ENCODE data around the gene GRIK3. TPM values are rescaled to one million over a fixed set of nuclear protein-coding genes. Genes with fewer than 3 reads are reported as not detected.
A peak's percentile ranks its signal among the peaks of the same experiment; 100 is the strongest.

Gene GRIK3
- total and polyA plus RNA-seq, 7 donors = 0.03 to 0.15 (median 0.04) TPM; not detected in 2

GRCh38 chr1:36842448-36842847 lies 191.9 kb downstream of the GRIK3 start:
- H3K27me3 ChIP-seq (ENCODE audit: insufficient read depth in 3 of 3, low read length in 2 of 3) = peaks cover 0 to 33% (median 6%) of the 10 kb centered on the region in 3 donors
- intact Hi-C loops (cut with DNase I) = no loop called here
- no peak for TF ChIP-seq CTCF (IDR thresholded peaks at IDR 0.05)

GRCh38 chr1:36839485-36839884 lies 194.8 kb downstream of the GRIK3 start:
- no peaks in the 10 kb centered on the region for H3K36me3 ChIP-seq (ENCODE audit: insufficient read depth in 1 of 2, low read depth in 1 of 2)

More at GRCh38 chr1:36842448-36842847, 191.9 kb downstream of the GRIK3 start:
- H3K36me3 ChIP-seq (ENCODE audit: insufficient read depth in 1 of 2, low read depth in 1 of 2) = no peaks in the 10 kb centered on the region
- no peak for DNase-seq
- no peak overlapping the region for H3K4me3 ChIP-seq
- H3K27ac ChIP-seq = no peak overlapping the region
- no peaks in the 10 kb centered on the region for H3K9me3 ChIP-seq
- WGBS, 3 donors = 61 to 71% (median 69%) methylated on average over 7 of the region's 7 CpGs
- ATAC-seq = no peak
- H3K4me1 ChIP-seq = no peaks in the 10 kb centered on the region

GRCh38 chr1:36838888-36839287 lies 195.4 kb downstream of the GRIK3 start:
- Histone ChIP-seq H3K27ac (no peak overlapping the region), H3K4me1 (no peaks in the 10 kb centered on the region), H3K4me3 (no peak overlapping the region), H3K9me3 (no peaks in the 10 kb centered on the region), H3K36me3 (ENCODE audit: insufficient read depth in 1 of 2, low read depth in 1 of 2) (no peaks in the 10 kb centered on the region), H3K27me3 (ENCODE audit: insufficient read depth in 3 of 3, low read length in 2 of 3) (peaks cover 0 to 27% (median 8%) of the 10 kb centered on the region in 3 donors)
- no peak for ATAC-seq
- 73 to 84% (median 82%) methylated on average over 8 of the region's 8 CpGs for WGBS, 3 donors
- intact Hi-C loops (cut with DNase I) = no loop called here
- TF ChIP-seq CTCF (IDR thresholded peaks at IDR 0.05) = no peak
- DNase-seq = peak in 1 of 2 donors; percentile 25

More at GRCh38 chr1:36839485-36839884, 194.8 kb downstream of the GRIK3 start:
- no peaks in the 10 kb centered on the region for H3K4me1 ChIP-seq
- H3K27ac ChIP-seq = no peak overlapping the region
- DNase-seq = no peak
- no peaks in the 10 kb centered on the region for H3K9me3 ChIP-seq
- WGBS, 3 donors = 85 to 94% (median 89%) methylated on average over 2 of the region's 2 CpGs
- H3K27me3 ChIP-seq (ENCODE audit: insufficient read depth in 3 of 3, low read length in 2 of 3) = peaks cover 0 to 27% (median 8%) of the 10 kb centered on the region in 3 donors
- no peak for TF ChIP-seq CTCF (IDR thresholded peaks at IDR 0.05)
- H3K4me3 ChIP-seq = no peak overlapping the region
- intact Hi-C loops (cut with DNase I) = no loop called here
- ATAC-seq = no peak

GRCh38 chr1:36836916-36837315 lies 197.4 kb downstream of the GRIK3 start:
- Histone ChIP-seq H3K9me3 (no peaks in the 10 kb centered on the region), H3K36me3 (ENCODE audit: insufficient read depth in 1 of 2, low read depth in 1 of 2) (no peaks in the 10 kb centered on the region), H3K27me3 (ENCODE audit: insufficient read depth in 3 of 3, low read length in 2 of 3) (peaks cover 0 to 27% (median 11%) of the 10 kb centered on the region in 3 donors), H3K27ac (no peak overlapping the region), H3K4me3 (no peak overlapping the region), H3K4me1 (no peaks in the 10 kb centered on the region)
- WGBS, 3 donors = 49 to 67% (median 57%) methylated on average over 1 to 3 of the region's 3 CpGs
- DNase-seq (peak in 1 of 2 donors; percentile 19), ATAC-seq (no peak)
- intact Hi-C loops (cut with DNase I) = no loop called here
- TF ChIP-seq CTCF (IDR thresholded peaks at IDR 0.05) = no peak
